Measurements from ENCODE around the gene RAD51B. TPM values are rescaled to one million over a fixed set of nuclear protein-coding genes. Genes with fewer than 3 reads are reported as not detected.

RAD51B gene
- total RNA-seq (2021) = 16.7 and 17.0 TPM in 2 replicates
- long read RNA-seq, transcript RAD51B-201 (7 exons, 922 nt) = major isoform, 9 of 13 reads
- long read RNA-seq, partial matches to known transcripts = 1 of 13 reads
- long read RNA-seq, other reads (novel, unspliced or antisense) = 3 of 13 reads

GRCh38 chr14:67819563-67820421 is at the start of gene RAD51B:
TSS of gene RAD51B (plus strand) at chr14:67819779.
- Histone ChIP-seq H2BK5ac (ENCODE audit: insufficient read length, low read length) (no peak within 1 kb of the TSS), H2BK15ac (ENCODE audit: low read depth, low read length) (no peak within 1 kb of the TSS), H4K5ac (ENCODE audit: insufficient read length, low read depth, low read length) (no peak within 1 kb of the TSS), H3K4me2 (ENCODE audit: insufficient read depth, insufficient read length, low read length) (peak within 1 kb of the TSS; percentile 78), H3K23me2 (ENCODE audit: insufficient read length, low read depth, low read length, poor library complexity, severe bottlenecking) (peaks cover 10% of the 10 kb centered on the region), H3K18ac (ENCODE audit: insufficient read length, low read depth, low read length) (peak within 1 kb of the TSS; percentile 85), H3K14ac (ENCODE audit: insufficient read depth, low read length) (peak within 1 kb of the TSS; percentile 69), H3K79me1 (ENCODE audit: insufficient read depth, low read depth, low read length, poor library complexity, severe bottlenecking) (no peaks in the 10 kb centered on the region), H2BK12ac (ENCODE audit: insufficient read length, low read depth, low read length) (no peak within 1 kb of the TSS), H3T11ph (ENCODE audit: low read length) (no peak within 1 kb of the TSS), H3K56ac (ENCODE audit: insufficient read length, low read depth, low read length) (no peak within 1 kb of the TSS), H2BK20ac (ENCODE audit: low read depth, low read length, poor library complexity, severe bottlenecking) (no peak within 1 kb of the TSS), H3K27me3 (ENCODE audit: insufficient read depth, low read length) (no peaks in the 10 kb centered on the region), H4K8ac (replicated peaks; ENCODE audit: insufficient read length, low read depth, low read length) (no peak within 1 kb of the TSS), H3K9me3 (ENCODE audit: control insufficient read depth, low read depth, low read length) (no peaks in the 10 kb centered on the region), H2AK5ac (ENCODE audit: insufficient read length, low read length) (no peak within 1 kb of the TSS), H3K23ac (ENCODE audit: insufficient read length, low read depth, low read length) (no peak within 1 kb of the TSS), H4K20me1 (ENCODE audit: control insufficient read depth, insufficient read depth, insufficient read length) (no peaks in the 10 kb centered on the region), H2AFZ (ENCODE audit: low read length) (peak within 1 kb of the TSS; percentile 41), H3K79me2 (ENCODE audit: insufficient read depth, low read length) (no peaks in the 10 kb centered on the region; the same call in 1 of the 2 replicates), H3K9ac (ENCODE audit: extremely low read depth, insufficient read length, low read length) (peak within 1 kb of the TSS; percentile 97), H2BK120ac (ENCODE audit: low read depth, low read length, poor library complexity, severe bottlenecking) (no peak within 1 kb of the TSS), H3K4me1 (ENCODE audit: insufficient read depth, low read length) (0 out of 2 replicates have a peak, but pooled peaks cover 2% of the 10 kb centered on the region), H3K4ac (ENCODE audit: low read depth, low read length) (no peak within 1 kb of the TSS), H3K27ac (ENCODE audit: insufficient read length, low read depth, low read length) (no peak within 1 kb of the TSS), H4K91ac (ENCODE audit: insufficient read length, low read depth, low read length) (no peak within 1 kb of the TSS)
- no CpG with 5 or more reads among the region's 30 CpGs for WGBS (ENCODE audit: extremely low coverage, insufficient read length, low lambda C conversion rate)
- no peak for TF ChIP-seq CTCF (conservative IDR thresholded peaks at IDR 0.05)
- Mint-ChIP-seq H3K4me1 (peaks cover 25 to 32% of the 10 kb centered on the region in 2 experiments), H3K36me3 (ENCODE audit: insufficient read depth in 1 of 3, low read depth in 3 of 3) (peaks cover 0 to 1% (median 0%) of the 10 kb centered on the region in 3 experiments; a peak in 1 of 7 replicates), H3K4me3 (peak within 1 kb of the TSS; percentile 99), H3K9me3 (no peaks in the 10 kb centered on the region), H3K27me3 (ENCODE audit: low read depth) (no peaks in the 10 kb centered on the region), H3K27ac (peak within 1 kb of the TSS; percentile 76 to 100 (median 100); a peak in 6 of 7 replicates)
- DNase-seq = peak; percentile 84
